GM12873 (cell line): ENCODE results near the gene PDCD1LG2.

Source experiments
- CTCF ChIP-seq: IDR thresholded peaks from 2 replicates; pipeline ENCODE4 v1.5.1; 2012; ENCODE audit warnings: low read depth, mild to moderate bottlenecking, moderate library complexity, low read length, control low read depth; ENCODE audit not compliant: insufficient read depth; ENCODE audit errors: missing control alignments

PDCD1LG2 gene

DNA sequence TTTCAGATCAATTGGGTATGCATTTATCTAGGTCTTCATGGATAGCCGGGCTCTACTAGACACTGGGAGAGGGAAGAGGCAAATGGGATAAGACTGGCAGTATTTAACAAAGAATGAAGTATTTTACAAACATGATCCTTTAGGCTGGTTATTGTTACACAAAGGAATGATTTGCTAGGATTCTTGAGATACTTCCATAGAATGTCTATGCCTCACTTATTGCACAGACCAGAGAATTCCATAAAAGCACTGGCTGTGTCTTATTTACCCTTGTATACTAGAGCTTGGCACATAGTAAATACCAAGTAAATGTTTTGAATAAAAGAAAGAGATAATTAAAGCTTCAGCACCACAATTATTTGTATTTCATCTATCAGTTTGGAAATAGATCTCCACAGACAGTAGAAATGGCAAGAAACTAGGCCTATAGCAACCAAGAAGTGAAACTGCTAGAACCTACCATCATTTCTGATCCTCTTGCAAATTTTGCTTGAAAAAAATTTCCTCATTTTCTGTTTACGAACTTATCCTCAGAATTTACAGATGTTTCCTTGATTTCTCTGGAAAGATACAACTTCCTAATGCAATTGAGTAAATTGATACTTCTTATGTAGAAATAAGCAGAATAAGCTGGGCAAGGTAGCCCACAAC is 3.8 kb downstream of the PDCD1LG2 start:
- no peak for TF ChIP-seq CTCF

DNA sequence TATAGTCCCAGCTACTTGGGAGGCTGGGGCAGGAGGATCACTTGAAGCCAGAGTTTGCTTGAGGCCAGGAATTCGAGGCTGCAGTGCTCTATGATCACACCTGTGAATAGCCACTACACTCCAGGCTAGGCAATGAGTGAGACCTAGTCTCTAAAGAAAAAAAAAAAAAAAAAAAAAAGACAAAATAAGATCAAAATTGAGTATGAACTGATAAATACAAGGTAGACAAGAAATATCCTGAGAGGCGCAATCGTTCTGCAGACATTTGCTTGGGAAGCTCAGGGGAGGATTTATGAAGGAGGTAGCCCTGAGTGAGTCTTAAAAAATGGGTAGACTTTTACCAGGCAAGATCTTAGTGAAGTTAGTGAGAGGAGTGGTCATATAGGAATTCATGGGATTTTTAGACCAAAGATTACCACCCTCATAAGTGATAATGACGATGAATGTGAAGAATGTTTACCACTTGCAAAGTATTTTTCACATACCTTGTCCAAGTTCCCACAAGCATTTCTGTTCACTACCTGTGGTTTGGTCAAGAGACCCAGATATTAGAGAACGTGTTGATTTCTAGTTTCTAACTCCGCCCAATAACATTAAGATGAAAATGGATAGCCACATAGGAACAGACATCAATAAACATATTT is 4.4 kb downstream of the PDCD1LG2 start:
- TF ChIP-seq CTCF, result no peak

- no peak for TF ChIP-seq CTCF
These were observed 4.9 kb downstream of the PDCD1LG2 start for GRCh38 chr9:5515261-5515650.

DNA sequence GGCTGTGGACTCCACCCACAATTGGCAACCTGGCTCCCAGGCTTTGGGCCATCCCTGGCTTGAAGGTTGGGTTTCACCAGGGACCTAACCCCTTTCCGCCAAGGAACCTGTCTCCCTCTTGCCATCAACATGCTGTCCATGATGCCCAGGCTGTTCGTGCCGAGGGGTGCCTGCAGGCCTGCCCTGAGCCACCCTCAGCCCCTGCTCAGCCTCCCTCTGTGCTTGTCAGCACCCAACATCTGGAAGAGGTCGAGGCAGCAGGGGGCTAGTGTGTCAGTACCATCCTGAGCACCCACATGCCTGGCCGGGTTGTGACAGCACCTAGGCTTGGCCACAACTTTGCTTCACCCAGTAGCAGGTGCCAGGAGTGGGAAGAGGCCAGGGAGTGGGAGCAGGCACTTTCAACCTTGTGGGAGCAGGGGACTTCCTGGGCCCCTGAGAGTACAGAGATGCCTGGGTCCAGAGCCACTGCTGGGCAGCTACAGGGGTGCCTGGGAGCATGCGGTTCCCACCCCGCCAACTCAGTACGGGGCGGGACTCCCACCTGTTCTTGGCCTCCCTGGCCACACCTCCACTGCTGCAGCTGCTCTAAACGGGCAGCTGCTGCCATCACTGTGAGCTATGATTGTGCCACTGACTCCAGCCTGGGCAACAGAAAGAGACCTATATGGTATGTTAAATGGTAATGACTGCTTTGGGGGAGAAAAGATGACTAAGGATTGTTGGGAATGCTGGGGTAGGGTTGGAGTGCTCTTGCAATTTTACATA is 6.3 kb downstream of the PDCD1LG2 start:
- TF ChIP-seq CTCF, result no peak

GRCh38 chr9:5518171-5518936 is 8.0 kb downstream of the PDCD1LG2 start:
- no peak for TF ChIP-seq CTCF

DNA sequence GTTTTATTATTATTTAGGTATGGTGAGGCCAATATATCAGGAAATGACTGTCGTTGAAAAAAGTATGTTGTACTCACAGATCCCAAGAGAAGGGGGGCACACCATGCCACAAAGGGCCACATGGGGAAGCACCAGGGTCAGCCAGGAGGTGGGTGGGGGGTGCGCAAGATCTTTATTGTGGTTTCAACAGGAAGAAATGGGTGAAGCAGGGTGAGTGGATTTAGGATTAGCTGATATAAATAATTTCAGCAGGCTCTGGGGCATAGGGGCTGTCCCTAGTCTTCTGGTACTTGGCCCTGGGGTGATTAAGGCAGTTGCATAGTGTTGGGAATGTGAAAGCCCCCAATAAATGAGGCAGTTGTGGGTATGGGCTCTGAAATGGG is 8.6 kb downstream of the PDCD1LG2 start:
- no peak for TF ChIP-seq CTCF

DNA sequence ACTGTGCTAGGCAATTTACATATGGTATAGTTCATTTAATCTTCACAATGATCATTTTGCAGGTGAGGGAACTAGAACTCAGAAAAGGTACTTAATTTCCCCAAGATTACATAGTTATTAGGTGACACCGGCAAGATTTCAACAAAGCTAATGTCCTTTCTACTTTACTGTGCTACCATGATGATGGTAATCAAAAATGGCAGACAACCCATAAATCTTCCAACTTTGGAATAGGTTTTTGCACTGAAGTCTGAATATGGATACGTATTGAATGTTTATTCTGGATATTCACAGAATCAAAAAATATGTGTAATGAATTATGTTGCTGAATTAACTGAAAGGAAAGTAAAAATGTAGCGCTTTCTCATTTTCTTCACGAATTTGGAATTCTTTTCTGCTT is 13.8 kb downstream of the PDCD1LG2 start:
- TF ChIP-seq CTCF, result no peak
